ENCODE results near the gene TBC1D9.

- TF ChIP-seq, protein P1, sequence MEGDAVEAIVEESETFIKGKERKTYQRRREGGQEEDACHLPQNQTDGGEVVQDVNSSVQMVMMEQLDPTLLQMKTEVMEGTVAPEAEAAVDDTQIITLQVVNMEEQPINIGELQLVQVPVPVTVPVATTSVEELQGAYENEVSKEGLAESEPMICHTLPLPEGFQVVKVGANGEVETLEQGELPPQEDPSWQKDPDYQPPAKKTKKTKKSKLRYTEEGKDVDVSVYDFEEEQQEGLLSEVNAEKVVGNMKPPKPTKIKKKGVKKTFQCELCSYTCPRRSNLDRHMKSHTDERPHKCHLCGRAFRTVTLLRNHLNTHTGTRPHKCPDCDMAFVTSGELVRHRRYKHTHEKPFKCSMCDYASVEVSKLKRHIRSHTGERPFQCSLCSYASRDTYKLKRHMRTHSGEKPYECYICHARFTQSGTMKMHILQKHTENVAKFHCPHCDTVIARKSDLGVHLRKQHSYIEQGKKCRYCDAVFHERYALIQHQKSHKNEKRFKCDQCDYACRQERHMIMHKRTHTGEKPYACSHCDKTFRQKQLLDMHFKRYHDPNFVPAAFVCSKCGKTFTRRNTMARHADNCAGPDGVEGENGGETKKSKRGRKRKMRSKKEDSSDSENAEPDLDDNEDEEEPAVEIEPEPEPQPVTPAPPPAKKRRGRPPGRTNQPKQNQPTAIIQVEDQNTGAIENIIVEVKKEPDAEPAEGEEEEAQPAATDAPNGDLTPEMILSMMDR (IDR thresholded peaks at IDR 0.05): no peak
- TF ChIP-seq, protein P2, sequence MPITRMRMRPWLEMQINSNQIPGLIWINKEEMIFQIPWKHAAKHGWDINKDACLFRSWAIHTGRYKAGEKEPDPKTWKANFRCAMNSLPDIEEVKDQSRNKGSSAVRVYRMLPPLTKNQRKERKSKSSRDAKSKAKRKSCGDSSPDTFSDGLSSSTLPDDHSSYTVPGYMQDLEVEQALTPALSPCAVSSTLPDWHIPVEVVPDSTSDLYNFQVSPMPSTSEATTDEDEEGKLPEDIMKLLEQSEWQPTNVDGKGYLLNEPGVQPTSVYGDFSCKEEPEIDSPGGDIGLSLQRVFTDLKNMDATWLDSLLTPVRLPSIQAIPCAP (CRISPR knock-in tag; IDR thresholded peaks at IDR 0.05): no peak
- TF ChIP-seq TEAD4 (CRISPR knock-in tag; IDR thresholded peaks at IDR 0.05): no peak
- no peak for TF ChIP-seq ESRRA (CRISPR knock-in tag; IDR thresholded peaks at IDR 0.05; ENCODE audit: borderline replicate concordance)
These were observed 54.0 kb downstream of the TBC1D9 start for GRCh38 chr4:140702096-140702757.

Data from WTC11 (cell line).